Measurements from ENCODE around the gene SETBP1. TPM values are rescaled to one million over a fixed set of nuclear protein-coding genes. Genes with fewer than 3 reads are reported as not detected.

SETBP1 gene
- polyA plus RNA-seq, 1 experiment = 0.71 TPM

- Histone ChIP-seq H3K27me3 (ENCODE audit: control insufficient read depth, insufficient read depth, low read length) (no peaks in the 10 kb centered on the region), H3K4me3 (ENCODE audit: low read depth, low read length) (no peak overlapping the region), H3K27ac (ENCODE audit: low read depth, low read length) (no peak overlapping the region), H3K9me3 (ENCODE audit: control insufficient read depth, insufficient read depth, low read length) (no peaks in the 10 kb centered on the region)
- TF ChIP-seq CTCF (IDR thresholded peaks at IDR 0.05; ENCODE audit: low read depth, low read length) = no peak
- DNase-seq (ENCODE audit: low read depth, low spot score) = no peak
- CTCF ChIA-PET = interaction anchor here (0.6 to 2.5 kb wide), 2 partner anchors 9 to 1445 kb away, joined by 3 to 9 read pairs; no protein-coding TSS in a partner anchor
- POLR2A ChIA-PET = no interaction called here
These were observed 155.0 kb downstream of the SETBP1 start for GRCh38 chr18:44835703-44836102.

- no peak for TF ChIP-seq CTCF (IDR thresholded peaks at IDR 0.05; ENCODE audit: low read depth, low read length)
- no peaks in the 10 kb centered on the region for H3K27me3 ChIP-seq (ENCODE audit: control insufficient read depth, insufficient read depth, low read length)
- no peak overlapping the region for H3K4me3 ChIP-seq (ENCODE audit: low read depth, low read length)
- no peak for DNase-seq (ENCODE audit: low read depth, low spot score)
- no peak overlapping the region for H3K27ac ChIP-seq (ENCODE audit: low read depth, low read length)
- H3K9me3 ChIP-seq (ENCODE audit: control insufficient read depth, insufficient read depth, low read length) = no peaks in the 10 kb centered on the region
- ChIA-PET CTCF (interaction anchor here (2.5 kb wide), 1 partner anchor 9 kb away, joined by 9 read pairs; no protein-coding TSS in a partner anchor), POLR2A (no interaction called here)
These were observed 155.6 kb downstream of the SETBP1 start for GRCh38 chr18:44836263-44836662.

GRCh38 chr18:44837482-44838180 lies 156.9 kb downstream of the SETBP1 start:
- no peak overlapping the region for H3K4me3 ChIP-seq (ENCODE audit: low read depth, low read length)
- no peaks in the 10 kb centered on the region for H3K27me3 ChIP-seq (ENCODE audit: control insufficient read depth, insufficient read depth, low read length)
- DNase-seq (ENCODE audit: low read depth, low spot score) = no peak
- H3K9me3 ChIP-seq (ENCODE audit: control insufficient read depth, insufficient read depth, low read length) = no peaks in the 10 kb centered on the region
- TF ChIP-seq CTCF (IDR thresholded peaks at IDR 0.05; ENCODE audit: low read depth, low read length) = no peak
- CTCF ChIA-PET = no interaction called here
- no peak overlapping the region for H3K27ac ChIP-seq (ENCODE audit: low read depth, low read length)
- POLR2A ChIA-PET = no interaction called here

GRCh38 chr18:44838971-44839666 lies 158.4 kb downstream of the SETBP1 start:
- no peak for DNase-seq (ENCODE audit: low read depth, low spot score)
- CTCF ChIA-PET = no interaction called here
- no peak overlapping the region for H3K27ac ChIP-seq (ENCODE audit: low read depth, low read length)
- H3K9me3 ChIP-seq (ENCODE audit: control insufficient read depth, insufficient read depth, low read length) = no peaks in the 10 kb centered on the region
- H3K27me3 ChIP-seq (ENCODE audit: control insufficient read depth, insufficient read depth, low read length) = no peaks in the 10 kb centered on the region
- TF ChIP-seq CTCF (IDR thresholded peaks at IDR 0.05; ENCODE audit: low read depth, low read length) = no peak
- H3K4me3 ChIP-seq (ENCODE audit: low read depth, low read length) = no peak overlapping the region
- POLR2A ChIA-PET = no interaction called here

Data from AG04450 (cell line).